IMR-90 (cell line): ENCODE measurements around the gene CST5. TPM values are rescaled to one million over a fixed set of nuclear protein-coding genes. Genes with fewer than 3 reads are reported as not detected.
A peak's percentile ranks its signal among the peaks of the same experiment; 100 is the strongest.

Source experiments
- ATAC-seq: fragments of 200-7000 bp; cut with Tn5 transposase; 2 replicates; pipeline ENCODE4 v1.9.1; 2020; ENCODE audit warnings: low read depth, mild to moderate bottlenecking, moderate library complexity
- BruUV-seq: library from RNA; stranded (reverse); fragments of 400-500 nt; replicated peaks from 2 replicates; lab custom pipeline; 2021; lab: Mats Ljungman, UMichigan
- CTCF ChIA-PET: fragments of 300-600 bp; formaldehyde crosslinking; extraction: SDS; loops from one replicate; lab custom pipeline; 2021; ENCODE audit warnings: antibody characterized with exemption; lab: Yijun Ruan, JAX
- POLR2A ChIA-PET: fragments of 300-600 bp; sonication (Branson Sonifier 250); formaldehyde crosslinking; loops from one replicate; lab custom pipeline; 2022; ENCODE audit warnings: antibody characterized with exemption; ENCODE audit not compliant: unreplicated experiment; lab: Charles Lee
- DNase-seq: peaks from one replicate; pipeline ENCODE4 v3.0.0; 2013
- H2AFZ ChIP-seq: replicated peaks from 2 replicates; pipeline ENCODE3; 2013; ENCODE audit warnings: low read length, mild to moderate bottlenecking; ENCODE audit not compliant: poor library complexity
- H2AK5ac ChIP-seq: 2 replicates; pipeline ENCODE4 v1.6.1; 2013; ENCODE audit warnings: low read depth, low read length, inconsistent platforms
- H2AK9ac ChIP-seq: replicated peaks from 2 replicates; pipeline ENCODE3; 2013; ENCODE audit warnings: mild to moderate bottlenecking, low read depth, low read length, moderate library complexity; ENCODE audit not compliant: poor library complexity
- H2BK120ac ChIP-seq: 2 replicates; pipeline ENCODE4 v1.6.1; 2013; ENCODE audit warnings: low read depth, low read length, inconsistent platforms
- H2BK15ac ChIP-seq: 3 replicates; pipeline ENCODE4 v1.6.1; 2013; ENCODE audit warnings: low read depth, low read length, inconsistent platforms
- H2BK20ac ChIP-seq: 2 replicates; pipeline ENCODE4 v1.6.1; 2013; ENCODE audit warnings: low read depth, mild to moderate bottlenecking, inconsistent platforms, low read length, moderate library complexity
- H2BK5ac ChIP-seq: 2 replicates; pipeline ENCODE4 v1.6.1; 2013; ENCODE audit warnings: mild to moderate bottlenecking, low read depth, low read length, inconsistent platforms; ENCODE audit not compliant: poor library complexity, severe bottlenecking
- H3K14ac ChIP-seq: replicated peaks from 2 replicates; pipeline ENCODE4 v1.6.1; 2013; ENCODE audit warnings: low read depth, low read length, inconsistent platforms
- H3K18ac ChIP-seq: 2 replicates; pipeline ENCODE4 v1.6.1; 2013; ENCODE audit warnings: low read depth, low read length, control low read depth
- H3K23ac ChIP-seq: 2 replicates; pipeline ENCODE4 v1.6.1; 2013; ENCODE audit warnings: low read depth, low read length, inconsistent platforms
- H3K27ac ChIP-seq: 2 replicates; pipeline ENCODE4 v1.5.1; 2013; ENCODE audit warnings: mild to moderate bottlenecking, control low read depth, low read length; ENCODE audit not compliant: insufficient read depth
- H3K27me3 ChIP-seq: 2 replicates; pipeline ENCODE4 v1.6.1; 2013; ENCODE audit warnings: low read length; ENCODE audit not compliant: control insufficient read depth, insufficient read depth
- H3K36me3 ChIP-seq: 2 replicates; pipeline ENCODE4 v1.6.1; 2013; ENCODE audit warnings: low read length, mixed read lengths; ENCODE audit not compliant: control insufficient read depth, insufficient read depth
- H3K4ac ChIP-seq: 2 replicates; pipeline ENCODE4 v1.6.1; 2013; ENCODE audit warnings: low read depth, low read length, inconsistent platforms
- H3K4me1 ChIP-seq: 2 replicates; pipeline ENCODE4 v1.6.1; 2013; ENCODE audit warnings: low read length, mixed read lengths; ENCODE audit not compliant: control insufficient read depth, insufficient read depth
- H3K4me2 ChIP-seq: 2 replicates; pipeline ENCODE4 v1.6.1; 2013; ENCODE audit warnings: low read depth, mild to moderate bottlenecking, control low read depth, low read length, moderate library complexity
- H3K4me3 ChIP-seq: 2 replicates; pipeline ENCODE4 v1.5.1; 2013; ENCODE audit warnings: low read depth, mild to moderate bottlenecking, control low read depth, low read length, moderate library complexity; ENCODE audit not compliant: insufficient read depth
- H3K56ac ChIP-seq: 2 replicates; pipeline ENCODE4 v1.6.1; 2013; ENCODE audit warnings: low read length, inconsistent platforms; ENCODE audit not compliant: insufficient read depth; ENCODE audit errors: extremely low read depth
- H3K79me1 ChIP-seq, 2 experiments: 2 replicates each; pipeline ENCODE4 v1.6.1; 2013; ENCODE audit warnings: low read length in 2 of 2, inconsistent platforms in 1 of 2, low read depth in 1 of 2
- H3K9ac ChIP-seq: 2 replicates; pipeline ENCODE4 v1.6.1; 2013; ENCODE audit warnings: low read depth, low read length, control low read depth
- H3K9me1 ChIP-seq: 2 replicates; pipeline ENCODE4 v1.6.1; 2013; ENCODE audit warnings: low read length, inconsistent platforms; ENCODE audit not compliant: insufficient read depth
- H3K9me3 ChIP-seq: 2 replicates; pipeline ENCODE4 v1.6.1; 2013; ENCODE audit warnings: low read length; ENCODE audit not compliant: control insufficient read depth, insufficient read depth
- H4K20me1 ChIP-seq: 2 replicates; pipeline ENCODE4 v1.6.1; 2013; ENCODE audit warnings: low read length, inconsistent platforms; ENCODE audit not compliant: insufficient read depth
- H4K5ac ChIP-seq: 2 replicates; pipeline ENCODE4 v1.6.1; 2013; ENCODE audit warnings: mild to moderate bottlenecking, low read depth, low read length, control low read depth
- H4K8ac ChIP-seq, 2 experiments: 2 replicates each; pipeline ENCODE4 v1.6.1; 2013; ENCODE audit warnings: low read depth in 2 of 2, low read length in 2 of 2, control low read depth in 1 of 2, inconsistent platforms in 1 of 2
- H4K91ac ChIP-seq: 2 replicates; pipeline ENCODE4 v1.6.1; 2013; ENCODE audit warnings: low read depth, low read length, inconsistent platforms; ENCODE audit not compliant: insufficient read depth
- BHLHE40 ChIP-seq: fragments of 150-350 bp; IDR thresholded peaks from 2 replicates; pipeline ENCODE4 v1.6.1; 2016; ENCODE audit warnings: mild to moderate bottlenecking, low read depth, low read length
- MAZ ChIP-seq: IDR thresholded peaks from 2 replicates; pipeline ENCODE4 v1.6.1; 2012; ENCODE audit warnings: low read depth, mild to moderate bottlenecking, low read length, improper control_type of control experiment, moderate library complexity, borderline replicate concordance
- POLR2A ChIP-seq: IDR thresholded peaks from 2 replicates; pipeline ENCODE4 v1.6.1; 2012; ENCODE audit warnings: mild to moderate bottlenecking, low read depth, low read length
- RFX5 ChIP-seq: IDR thresholded peaks from 2 replicates; pipeline ENCODE4 v1.8.0; 2012; ENCODE audit warnings: low read depth, mild to moderate bottlenecking, low read length, moderate library complexity
- WGBS, 2 experiments: methylation state at CpG; one replicate each; pipeline versions ENCODE4 v1.1.5 to v1.1.7; 2013; ENCODE audit warnings: missing lambda C conversion rate in 2 of 2; ENCODE audit not compliant: insufficient read length in 1 of 2; ENCODE audit errors: extremely low coverage in 2 of 2; 5-methylcytosine and 5-hydroxymethylcytosine counted together
- dilution Hi-C: fragments of 300-500 bp; cut with HindIII; formaldehyde crosslinking; loops from one replicate; pipeline ENCODE4 v1.14.3; 2018; ENCODE audit warnings: low sequenced_read_pairs; ENCODE audit not compliant: unreplicated experiment
- in situ Hi-C: fragments of 300-500 bp; cut with MboI; formaldehyde crosslinking; loops from 3 replicates; pipeline ENCODE4 v1.14.3; 2019; ENCODE audit warnings: low sequenced_read_pairs, inconsistent platforms, mixed read lengths
- intact Hi-C: fragments of 100-400 bp; cut with micrococcal nuclease; formaldehyde crosslinking; loops from 2 replicates; pipeline ENCODE4 v1.10.0; 2022
- polyA plus RNA-seq, 3 experiments: library from polyadenylated mRNA; depleted of rRNA; stranded (reverse); fragments of >200 nt; gene quantifications; 2 replicates each; pipeline ENCODE4 v1.2.3, GENCODE V29; 2012; ENCODE audit warnings: low replicate concordance in 1 of 3
- total RNA-seq: library from RNA; depleted of rRNA; stranded (reverse); fragments of >200 nt; gene quantifications from 2 replicates; pipeline ENCODE4 v1.2.3, GENCODE V29; 2012
- TF ChIP-seq, protein P1 (sequence below): fragments of 150-350 bp; IDR thresholded peaks from 2 replicates; pipeline ENCODE4 v1.6.1; 2016; ENCODE audit warnings: low read depth, mild to moderate bottlenecking, low read length, moderate library complexity, borderline replicate concordance

CST5 gene
- total and polyA plus RNA-seq, 2 of the 4 experiments (the other 2 are of a cell fraction): not detected

DNA sequence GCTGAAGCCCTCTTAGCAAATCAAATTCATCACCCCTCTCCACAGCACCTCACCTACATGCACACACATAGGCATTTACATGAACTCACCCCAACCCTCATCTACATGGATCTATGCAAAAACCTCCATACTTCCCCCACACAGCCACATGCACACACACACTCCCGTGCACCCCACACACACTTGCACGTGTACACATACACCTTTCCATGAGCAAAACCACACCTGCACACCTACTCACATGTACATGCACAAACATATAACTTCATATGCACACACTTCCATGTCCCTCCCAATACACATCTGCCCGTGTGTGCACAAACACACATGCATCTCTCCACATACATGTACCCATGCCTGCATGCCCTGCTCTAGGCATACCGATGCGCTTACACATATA lies 23.3 kb downstream of the CST5 start:
- H3K79me1 ChIP-seq: no peaks in the 10 kb centered on the region
- H2BK120ac ChIP-seq: no peak overlapping the region
- H3K27ac ChIP-seq: no peak overlapping the region
- TF ChIP-seq POLR2A (no peak), BHLHE40 (no peak), RFX5 (no peak), MAZ (no peak)
- TF ChIP-seq, protein P1, sequence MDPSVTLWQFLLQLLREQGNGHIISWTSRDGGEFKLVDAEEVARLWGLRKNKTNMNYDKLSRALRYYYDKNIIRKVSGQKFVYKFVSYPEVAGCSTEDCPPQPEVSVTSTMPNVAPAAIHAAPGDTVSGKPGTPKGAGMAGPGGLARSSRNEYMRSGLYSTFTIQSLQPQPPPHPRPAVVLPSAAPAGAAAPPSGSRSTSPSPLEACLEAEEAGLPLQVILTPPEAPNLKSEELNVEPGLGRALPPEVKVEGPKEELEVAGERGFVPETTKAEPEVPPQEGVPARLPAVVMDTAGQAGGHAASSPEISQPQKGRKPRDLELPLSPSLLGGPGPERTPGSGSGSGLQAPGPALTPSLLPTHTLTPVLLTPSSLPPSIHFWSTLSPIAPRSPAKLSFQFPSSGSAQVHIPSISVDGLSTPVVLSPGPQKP: no peak
- no peak overlapping the region for H2AK5ac ChIP-seq
- no peak overlapping the region for H4K91ac ChIP-seq
- CTCF ChIA-PET: no interaction called here
- no peak overlapping the region for H2AK9ac ChIP-seq
- ATAC-seq: no peak
- no peak overlapping the region for H4K8ac ChIP-seq
- H4K5ac ChIP-seq: no peak overlapping the region
- H2AFZ ChIP-seq: peak overlapping the region; percentile 43
- DNase-seq: no peak
- no peak overlapping the region for H3K56ac ChIP-seq
- no peak overlapping the region for H2BK15ac ChIP-seq
- POLR2A ChIA-PET: no interaction called here
- H3K4me3 ChIP-seq: no peak overlapping the region
- H2BK5ac ChIP-seq: no peak overlapping the region
- H3K4me2 ChIP-seq: no peak overlapping the region
- no peak overlapping the region for H3K18ac ChIP-seq
- in situ Hi-C loops: no loop called here
- H3K27me3 ChIP-seq: no peaks in the 10 kb centered on the region
- H3K9me3 ChIP-seq: no peaks in the 10 kb centered on the region
- H3K23ac ChIP-seq: no peak overlapping the region
- no peak overlapping the region for H3K4ac ChIP-seq
- no peaks in the 10 kb centered on the region for H3K36me3 ChIP-seq
- no TSS peak for BruUV-seq
- no peak overlapping the region for H3K9ac ChIP-seq
- no peaks in the 10 kb centered on the region for H3K4me1 ChIP-seq
- H3K14ac ChIP-seq: no peak overlapping the region
- H3K9me1 ChIP-seq: 0 out of 2 replicates have a peak, but pooled peaks cover 2% of the 10 kb centered on the region
- WGBS, 2 experiments: 69% methylated on average over 3 of the region's 5 CpGs; no CpG with 5 or more reads in 1 of the 2 experiments
- dilution Hi-C loops: no loop called here
- H2BK20ac ChIP-seq: no peak overlapping the region
- intact Hi-C loops: no loop called here
- H4K20me1 ChIP-seq: no peaks in the 10 kb centered on the region
